GM23248 (cell line): ENCODE data around the gene MYMX.

ENCODE experiments used
- EZH2 ChIP-seq: fragments of 200-600 bp; sonication (generic); IDR thresholded peaks from 2 replicates; pipeline ENCODE4 v1.6.1; 2018; ENCODE audit warnings: antibody characterized with exemption, mild to moderate bottlenecking; ENCODE audit not compliant: insufficient read depth, poor library complexity, severe bottlenecking
- EZH2phosphoT487 ChIP-seq: fragments of 200-600 bp; sonication (generic); IDR thresholded peaks from 2 replicates; pipeline ENCODE4 v1.6.1; 2018; ENCODE audit warnings: antibody characterized with exemption, moderate library complexity, mild to moderate bottlenecking, low read depth; ENCODE audit not compliant: insufficient read depth

GRCh38 chr6:44228836-44229235, 12.1 kb downstream of the MYMX start:
- TF ChIP-seq EZH2 (no peak), EZH2phosphoT487 (no peak)
